CD4-positive, alpha-beta T cell (primary cell): ENCODE measurements around the gene FXYD4. TPM values are rescaled to one million over a fixed set of nuclear protein-coding genes. Genes with fewer than 3 reads are reported as not detected.
A peak's percentile ranks its signal among the peaks of the same experiment; 100 is the strongest.

Experiments used
- ATAC-seq: fragments of 200-7000 bp; cut with Tn5 transposase; one replicate; pipeline ENCODE4 v1.10.0; 2022; ENCODE audit warnings: mild to moderate bottlenecking; ENCODE audit not compliant: poor library complexity
- CTCF ChIA-PET: fragments of 350-600 bp; sonication (Branson Sonifier 250); formaldehyde crosslinking; loops from one replicate; lab custom pipeline; 2021; ENCODE audit warnings: antibody characterized with exemption, inconsistent platforms; lab: Charles Lee
- POLR2A ChIA-PET: fragments of 350-600 bp; sonication (Branson Sonifier 250); formaldehyde crosslinking; loops from one replicate; lab custom pipeline; 2021; ENCODE audit warnings: antibody characterized with exemption, inconsistent platforms; lab: Charles Lee
- DNase-seq, 14 experiments: peaks; one replicate each; pipeline ENCODE4 v3.0.0-alpha.2; 2013 to 2020; ENCODE audit warnings: mixed read lengths in 2 of 14
- H3K27ac ChIP-seq, 2 donors: one replicate each; pipeline versions ENCODE4 v1.5.1 to v1.7.0; 2013; ENCODE audit warnings: low read length in 2 of 2, low read depth in 1 of 2, mild to moderate bottlenecking in 1 of 2
- H3K27me3 ChIP-seq, 2 experiments: 1 replicate in 1 of 2; 2 replicates in 1 of 2; pipeline versions ENCODE4 v1.6.1 to v1.7.0; 2013; ENCODE audit warnings: low read length in 2 of 2, control low read depth in 1 of 2, mild to moderate bottlenecking in 1 of 2, moderate library complexity in 1 of 2; ENCODE audit not compliant: insufficient read depth in 2 of 2, control insufficient read depth in 1 of 2
- H3K36me3 ChIP-seq: one replicate; pipeline ENCODE4 v1.6.1; 2013; ENCODE audit warnings: low read length, control low read depth; ENCODE audit not compliant: insufficient read depth
- H3K4me1 ChIP-seq: one replicate; pipeline ENCODE4 v1.6.1; 2013; ENCODE audit warnings: low read length, control low read depth; ENCODE audit not compliant: insufficient read depth
- H3K4me3 ChIP-seq: one replicate; pipeline ENCODE4 v1.5.1; 2013; ENCODE audit warnings: mild to moderate bottlenecking, low read length, moderate library complexity
- H3K9me3 ChIP-seq, 2 experiments: 1 replicate in 1 of 2; 2 replicates in 1 of 2; pipeline versions ENCODE4 v1.6.1 to v1.7.0; 2013; ENCODE audit warnings: low read length in 2 of 2, mild to moderate bottlenecking in 2 of 2, control low read depth in 1 of 2, moderate library complexity in 1 of 2; ENCODE audit not compliant: control insufficient read depth in 1 of 2, insufficient read depth in 1 of 2
- H3K27ac Mint-ChIP-seq: one replicate; pipeline ENCODE4 v1.8.0; 2020; ENCODE audit warnings: mixed read lengths
- H3K27me3 Mint-ChIP-seq: one replicate; pipeline ENCODE4 v1.8.0; 2021; ENCODE audit warnings: mixed read lengths
- H3K36me3 Mint-ChIP-seq: one replicate; pipeline ENCODE4 v1.8.0; 2021; ENCODE audit warnings: low read depth, mixed read lengths
- H3K4me1 Mint-ChIP-seq: one replicate; pipeline ENCODE4 v1.8.0; 2021; ENCODE audit warnings: low read depth, mixed read lengths
- H3K4me3 Mint-ChIP-seq: one replicate; pipeline ENCODE4 v1.8.0; 2020; ENCODE audit warnings: mild to moderate bottlenecking, mixed read lengths
- H3K9me3 Mint-ChIP-seq: one replicate; pipeline ENCODE4 v1.8.0; 2020; ENCODE audit warnings: mixed read lengths
- CTCF ChIP-seq: fragments of 200-600 bp; IDR thresholded peaks from one replicate; pipeline ENCODE4 v1.8.0; 2022; ENCODE audit warnings: antibody characterized with exemption, mild to moderate bottlenecking
- intact Hi-C, 2 experiments: fragments of 100-400 bp; cut with DNase I in 1 of 2; cut with micrococcal nuclease in 1 of 2; formaldehyde crosslinking; loops; one replicate each; pipeline versions ENCODE4 v1.15.1 to v1.9.0; 2023 to 2025; cut with DNase I, micrococcal nuclease
- total RNA-seq, 174 experiments: library from RNA in 2 of 174; stranded (reverse) in 2 of 174; gene quantifications; one replicate each; pipeline ENCODE4 v1.2.3 and lab custom pipeline; 2021 to 2026

FXYD4 gene
- total RNA-seq, 2 experiments from 2014 or later = not detected

DNA sequence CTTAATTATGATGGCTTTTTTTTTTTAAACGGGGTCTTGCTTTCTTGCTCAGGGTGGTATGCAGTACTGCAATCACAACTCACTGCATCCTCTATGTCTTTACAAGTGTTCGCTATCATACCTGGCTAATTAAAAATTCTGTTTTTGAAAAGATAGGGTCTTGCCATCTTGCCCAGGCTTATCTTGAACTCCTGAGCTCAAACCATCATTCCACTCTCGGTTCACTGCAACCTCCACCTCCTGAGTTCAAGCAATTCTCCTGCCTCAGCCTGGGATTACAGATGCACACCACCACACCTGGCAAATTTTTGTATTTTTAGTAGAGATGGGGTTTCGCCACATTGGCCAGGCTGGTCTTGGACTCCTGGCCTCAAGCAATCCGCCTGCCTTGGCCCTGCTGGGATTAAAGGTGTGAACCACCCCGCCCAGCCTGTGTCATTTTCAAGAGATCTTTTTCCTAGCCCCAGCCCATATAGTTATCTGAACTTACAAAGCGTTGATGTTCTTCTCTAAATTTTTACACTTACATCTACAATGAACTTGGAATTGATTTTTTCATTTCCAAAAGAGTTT lies 31.5 kb downstream of the FXYD4 start:
- H3K4me1 ChIP-seq = peaks cover 71% of the 10 kb centered on the region
- no peak for TF ChIP-seq CTCF
- H3K9me3 ChIP-seq = no peaks in the 10 kb centered on the region
- Mint-ChIP-seq H3K9me3 (no peaks in the 10 kb centered on the region), H3K4me3 (peak overlapping the region; percentile 79), H3K36me3 (peaks cover 75% of the 10 kb centered on the region), H3K27ac (peak overlapping the region; percentile 93), H3K27me3 (no peaks in the 10 kb centered on the region), H3K4me1 (peaks cover 76% of the 10 kb centered on the region)
- POLR2A ChIA-PET = interaction anchor here (0.8 to 1.0 kb wide), 3 partner anchors 12 to 34 kb away, joined by 3 read pairs; partner anchors contain the start of gene ZNF487
- peaks cover 25% of the 10 kb centered on the region for H3K36me3 ChIP-seq
- intact Hi-C loops = no loop called here
- H3K27ac ChIP-seq = no peak overlapping the region
- ATAC-seq (no peak), DNase-seq (no peak)
- no peaks in the 10 kb centered on the region for H3K27me3 ChIP-seq
- H3K4me3 ChIP-seq = no peak overlapping the region
- CTCF ChIA-PET = no interaction called here

GRCh38 chr10:43403911-43404703 lies 32.7 kb downstream of the FXYD4 start:
- peak overlapping the region; percentile 89 for H3K4me3 Mint-ChIP-seq
- intact Hi-C loops = no loop called here
- peak overlapping the region; percentile 93 for H3K27ac Mint-ChIP-seq
- ChIA-PET CTCF (no interaction called here), POLR2A (no interaction called here)
- peak overlapping the region; percentile 80 for H3K4me3 ChIP-seq
- no peaks in the 10 kb centered on the region for H3K9me3 Mint-ChIP-seq
- H3K36me3 ChIP-seq = peaks cover 24% of the 10 kb centered on the region
- no peaks in the 10 kb centered on the region for H3K27me3 Mint-ChIP-seq
- no peak for TF ChIP-seq CTCF
- ATAC-seq = no peak
- H3K27me3 ChIP-seq = no peaks in the 10 kb centered on the region
- peaks cover 69% of the 10 kb centered on the region for H3K4me1 ChIP-seq
- peak overlapping the region; percentile 62 to 65 for H3K27ac ChIP-seq
- peaks cover 71% of the 10 kb centered on the region for H3K4me1 Mint-ChIP-seq
- H3K36me3 Mint-ChIP-seq = peaks cover 86% of the 10 kb centered on the region
- H3K9me3 ChIP-seq = no peaks in the 10 kb centered on the region
- peak in 1 of 14 experiments; percentile 46 for DNase-seq

GRCh38 chr10:43404704-43405084 lies 33.3 kb downstream of the FXYD4 start:
- peaks cover 68% of the 10 kb centered on the region for H3K4me1 ChIP-seq
- H3K36me3 ChIP-seq = peaks cover 18% of the 10 kb centered on the region
- Mint-ChIP-seq H3K4me1 (peaks cover 71% of the 10 kb centered on the region), H3K36me3 (peaks cover 86% of the 10 kb centered on the region), H3K27ac (peak overlapping the region; percentile 93), H3K27me3 (no peaks in the 10 kb centered on the region), H3K4me3 (peak overlapping the region; percentile 89), H3K9me3 (no peaks in the 10 kb centered on the region)
- no peaks in the 10 kb centered on the region for H3K9me3 ChIP-seq
- peak overlapping the region; percentile 80 for H3K4me3 ChIP-seq
- H3K27ac ChIP-seq = peak overlapping the region; percentile 62 to 65
- no peaks in the 10 kb centered on the region for H3K27me3 ChIP-seq
- no peak for TF ChIP-seq CTCF
- ChIA-PET CTCF (no interaction called here), POLR2A (interaction anchor here (3.7 to 3.9 kb wide), 2 partner anchors 7 to 15 kb away, joined by 36 to 54 read pairs; no protein-coding TSS in a partner anchor)
- DNase-seq (peak in 3 of 14 experiments; percentile 41 to 78 (median 43)), ATAC-seq (no peak)
- intact Hi-C loops = no loop called here
